Measurements from ENCODE around the gene NOBOX.
"Not testable (repeated sequence)": the region's sequence is repeated elsewhere in the genome, so short reads cannot be mapped to it uniquely, and the experiment has no call there.

Gene NOBOX

GRCh38 chr7:144356860-144357259, 46.6 kb downstream of the NOBOX start:
- not testable (repeated sequence) for H3K9me3 ChIP-seq, H3K36me3 ChIP-seq, H4K20me1 ChIP-seq, H3K27ac ChIP-seq, H3K4me3 ChIP-seq, H3K4me2 ChIP-seq, H3K9ac ChIP-seq, H3K4me1 ChIP-seq, H3K27me3 ChIP-seq

- H3K9me3 ChIP-seq, H3K9ac ChIP-seq, H3K4me2 ChIP-seq, H3K4me1 ChIP-seq, H3K4me3 ChIP-seq, H3K27me3 ChIP-seq, H3K27ac ChIP-seq, H4K20me1 ChIP-seq, H3K36me3 ChIP-seq: not testable (repeated sequence)
Measured at GRCh38 chr7:144356185-144356584, 47.3 kb downstream of the NOBOX start.

- not testable (repeated sequence) for H3K4me1 ChIP-seq, H3K4me3 ChIP-seq, H3K27me3 ChIP-seq, H3K36me3 ChIP-seq, H3K9me3 ChIP-seq, H4K20me1 ChIP-seq, H3K27ac ChIP-seq, H3K4me2 ChIP-seq, H3K9ac ChIP-seq
Measured at GRCh38 chr7:144355176-144355822, 48.2 kb downstream of the NOBOX start, which contains the start of gene ARHGEF5. Gene ARHGEF5 (plus strand): TSS chr7:144355402. CDS start chr7:144362670, 7,268 bp downstream.

- not testable (repeated sequence) for H3K9me3 ChIP-seq, H3K4me1 ChIP-seq, H3K9ac ChIP-seq, H3K4me2 ChIP-seq, H3K4me3 ChIP-seq, H4K20me1 ChIP-seq, H3K27me3 ChIP-seq, H3K36me3 ChIP-seq, H3K27ac ChIP-seq
Measured at GRCh38 chr7:144351667-144352066, 51.8 kb downstream of the NOBOX start.

- not testable (repeated sequence) for H4K20me1 ChIP-seq, H3K4me3 ChIP-seq, H3K36me3 ChIP-seq, H3K4me1 ChIP-seq, H3K27ac ChIP-seq, H3K9me3 ChIP-seq, H3K27me3 ChIP-seq, H3K4me2 ChIP-seq, H3K9ac ChIP-seq
Measured at GRCh38 chr7:144348625-144349024, 54.9 kb downstream of the NOBOX start.
